HG03460 (cell line): Measurements from ENCODE around the gene TPK1.
A peak's percentile ranks its signal among the peaks of the same experiment; 100 is the strongest.
"Not testable (repeated sequence)": the region's sequence is repeated elsewhere in the genome, so short reads cannot be mapped to it uniquely, and the experiment has no call there.

Experiments used
- ATAC-seq: cut with Tn5 transposase; IDR thresholded peaks from one replicate; pipeline ENCODE4 v1.9.1; 2021; ENCODE audit not compliant: unreplicated experiment

TPK1 gene

DNA sequence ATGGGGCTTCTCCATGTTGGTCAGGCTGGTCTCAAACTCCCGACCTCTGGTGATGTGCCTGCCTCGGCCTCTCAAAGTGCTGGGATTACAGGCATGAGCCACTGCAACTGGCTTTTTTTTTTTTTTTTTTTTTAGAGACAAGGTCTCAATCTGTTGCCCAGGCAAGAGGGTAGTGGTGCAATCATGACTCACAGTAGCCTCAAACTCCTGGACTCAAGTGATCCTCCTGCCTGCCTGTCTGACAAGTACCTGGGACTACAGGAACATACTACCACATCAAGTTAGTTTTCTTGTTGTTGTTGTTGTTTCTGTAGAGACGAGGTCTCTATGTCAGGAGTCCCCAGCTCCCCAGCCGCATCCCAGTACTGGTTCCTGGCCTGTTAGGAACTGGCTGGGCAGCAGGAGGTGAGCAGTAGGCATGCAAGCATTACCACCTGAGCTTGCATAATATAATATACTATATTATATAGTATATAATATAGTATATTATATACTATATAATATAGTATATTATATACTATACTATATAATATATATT is 55.7 kb downstream of the TPK1 start:
- ATAC-seq, result no peak

DNA sequence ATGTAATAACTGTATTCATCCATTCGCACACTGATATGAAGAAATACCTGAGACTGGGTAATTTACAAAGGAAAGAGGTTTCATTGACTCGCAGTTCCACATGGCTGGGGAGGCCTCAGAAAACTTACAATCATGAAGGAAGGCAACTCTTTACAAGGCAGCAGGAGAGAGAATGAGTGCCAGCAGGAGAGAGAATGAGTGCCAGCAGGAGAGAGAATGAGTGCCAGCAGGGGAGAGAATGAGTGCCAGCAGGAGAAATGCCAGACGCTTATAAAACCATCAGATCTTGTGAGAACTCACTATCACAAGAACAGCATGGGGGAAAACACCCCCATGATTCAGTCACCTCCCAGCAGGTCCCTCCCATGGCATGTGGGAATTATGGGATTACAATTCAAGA is 58.0 kb downstream of the TPK1 start:
- ATAC-seq, result not testable (repeated sequence)

GRCh38 chr7:144777005-144777839 is 58.6 kb downstream of the TPK1 start:
- no peak for ATAC-seq

- no peak for ATAC-seq
Measured at GRCh38 chr7:144776447-144776846, 59.4 kb downstream of the TPK1 start.

DNA sequence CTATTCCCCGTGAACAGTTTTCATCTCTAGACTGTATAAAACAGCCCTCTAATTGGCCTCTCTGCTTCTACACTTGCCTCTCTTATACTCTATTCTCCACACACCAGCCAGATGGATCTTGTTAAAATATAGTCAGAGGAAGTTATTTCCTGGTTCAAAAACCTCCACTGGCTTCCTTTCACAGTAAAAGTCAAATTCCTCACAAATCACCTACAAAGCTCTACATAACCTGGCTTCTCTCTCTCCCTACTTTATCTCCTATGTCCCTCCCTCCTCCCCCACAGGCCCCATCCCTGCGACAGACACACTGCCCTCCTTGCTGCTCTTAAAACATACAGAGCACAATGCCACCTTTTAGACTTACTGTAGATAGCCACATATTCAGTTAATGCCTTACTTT is 60.1 kb downstream of the TPK1 start:
- no peak for ATAC-seq

GRCh38 chr7:144771927-144772326 is 63.9 kb downstream of the TPK1 start:
- no peak for ATAC-seq

DNA sequence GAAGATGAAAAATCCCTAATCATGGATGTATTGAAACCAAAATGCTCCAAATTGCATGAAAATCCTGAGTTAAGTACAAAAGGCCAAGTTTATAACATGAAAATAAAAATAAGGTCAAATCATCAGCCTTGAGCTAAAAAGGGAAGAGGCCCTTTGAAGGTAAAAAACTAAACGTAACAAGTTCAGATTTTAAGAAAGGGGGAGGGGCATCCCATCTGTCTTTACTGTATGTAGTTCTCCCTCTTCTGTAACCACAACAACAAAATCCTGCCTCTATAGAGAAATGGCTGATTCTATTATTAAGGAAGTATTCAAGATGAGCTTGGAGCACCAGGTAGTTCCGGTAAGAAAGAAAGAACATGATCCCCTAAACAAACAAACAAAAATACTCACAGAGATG is 64.7 kb downstream of the TPK1 start:
- ATAC-seq, result no peak

DNA sequence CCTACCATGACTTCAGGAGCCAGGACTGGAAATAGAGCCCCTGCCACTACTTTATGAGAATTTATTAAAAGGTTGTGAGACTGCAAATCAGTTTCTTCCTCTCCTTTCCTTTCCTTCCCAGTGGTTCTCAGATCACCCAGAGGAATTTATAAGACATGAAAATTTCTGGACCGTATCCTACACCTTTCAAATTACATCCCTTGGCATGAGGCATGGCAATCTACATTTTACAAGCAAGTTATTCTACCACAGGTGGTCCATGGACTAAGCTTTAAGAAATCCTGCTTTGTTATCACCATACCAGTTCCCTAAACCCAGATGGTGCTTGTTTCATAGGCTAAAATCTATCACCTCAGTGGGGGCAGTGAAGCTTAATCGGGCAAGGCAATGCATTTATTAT is 66.5 kb downstream of the TPK1 start:
- no peak for ATAC-seq

- no peak for ATAC-seq
Measured at GRCh38 chr7:144768633-144769032, 67.2 kb downstream of the TPK1 start.

DNA sequence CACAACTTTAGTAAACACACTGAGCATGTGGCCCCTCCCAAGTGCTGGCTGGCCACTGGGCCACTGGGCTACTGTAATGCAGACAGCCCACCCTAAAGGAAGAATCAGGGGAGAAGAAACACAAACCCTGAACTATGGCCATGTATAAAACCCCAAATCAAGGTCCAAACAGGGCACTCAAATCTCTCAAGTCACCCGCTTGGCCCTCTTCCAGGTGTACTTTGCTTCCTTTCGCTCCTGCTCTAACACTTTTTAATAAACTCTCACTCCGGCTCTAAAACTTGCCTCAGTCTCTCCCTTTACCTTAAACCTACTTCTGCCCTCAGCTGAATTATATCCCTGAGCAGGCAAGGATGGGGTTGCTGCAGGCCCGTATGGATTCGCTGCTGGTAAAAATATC is 72.6 kb downstream of the TPK1 start:
- no peak for ATAC-seq

GRCh38 chr7:144762853-144763252 is 73.0 kb downstream of the TPK1 start:
- ATAC-seq, result no peak

DNA sequence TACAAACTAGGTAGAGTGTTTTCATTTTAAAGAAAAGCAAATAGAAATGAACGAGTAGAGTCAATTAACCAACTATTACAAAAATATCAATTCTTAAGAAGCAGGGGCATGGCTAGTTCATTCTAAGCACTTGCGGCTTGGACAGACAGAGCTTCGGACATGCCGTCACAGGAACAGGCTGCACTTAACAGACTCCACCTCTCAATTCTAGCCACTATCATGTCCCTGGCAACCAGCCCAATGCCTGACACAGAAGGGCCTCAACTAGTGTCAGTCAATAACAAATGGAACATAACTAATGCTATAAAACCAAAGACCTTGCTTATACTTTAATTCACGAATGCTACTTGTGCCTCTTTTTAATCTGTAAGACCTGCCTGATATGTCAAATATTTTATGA is 74.4 kb downstream of the TPK1 start:
- ATAC-seq, result no peak

GRCh38 chr7:144759653-144760052 is 76.2 kb downstream of the TPK1 start:
- ATAC-seq, result no peak

DNA sequence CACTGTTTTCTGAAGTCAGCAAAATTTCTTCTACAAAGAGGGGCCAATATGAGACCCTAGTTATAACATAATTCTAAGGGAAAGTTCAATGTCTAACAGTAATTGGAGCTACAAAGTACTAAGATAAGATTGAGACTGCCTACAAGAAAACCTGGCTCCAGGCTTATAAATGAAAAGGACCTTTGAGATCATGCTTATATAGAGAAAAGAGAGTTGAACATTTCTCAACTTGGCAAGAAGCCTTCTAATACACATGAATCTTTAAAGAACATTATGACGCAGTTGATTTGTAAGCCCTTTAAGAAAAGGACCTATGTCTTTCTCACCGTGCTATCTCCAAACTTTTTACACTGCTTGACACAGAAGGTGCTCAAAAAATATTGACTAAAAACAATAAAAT is 87.9 kb downstream of the TPK1 start:
- no peak for ATAC-seq

- peak; percentile 77 for ATAC-seq
Measured at GRCh38 chr7:144738708-144739314, 97.0 kb downstream of the TPK1 start.

DNA sequence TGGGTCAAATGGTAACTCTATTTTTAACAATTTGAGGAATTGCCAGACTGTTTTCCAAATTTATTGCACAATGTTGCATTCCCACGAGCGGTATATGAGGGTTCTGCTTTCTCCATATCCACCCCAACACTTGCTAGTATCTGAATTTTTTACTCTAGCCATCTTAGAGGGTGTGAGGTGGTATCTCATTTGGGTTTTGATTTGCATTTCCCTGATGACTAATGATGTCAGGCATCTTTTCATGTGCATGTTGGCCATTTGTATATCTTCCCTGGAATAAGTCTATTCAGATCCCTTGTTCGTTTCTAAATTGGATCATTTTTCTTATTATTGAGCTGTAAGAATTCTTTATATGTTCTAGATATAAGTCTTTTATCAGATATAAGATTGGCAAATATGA is 97.7 kb downstream of the TPK1 start:
- ATAC-seq, result no peak

DNA sequence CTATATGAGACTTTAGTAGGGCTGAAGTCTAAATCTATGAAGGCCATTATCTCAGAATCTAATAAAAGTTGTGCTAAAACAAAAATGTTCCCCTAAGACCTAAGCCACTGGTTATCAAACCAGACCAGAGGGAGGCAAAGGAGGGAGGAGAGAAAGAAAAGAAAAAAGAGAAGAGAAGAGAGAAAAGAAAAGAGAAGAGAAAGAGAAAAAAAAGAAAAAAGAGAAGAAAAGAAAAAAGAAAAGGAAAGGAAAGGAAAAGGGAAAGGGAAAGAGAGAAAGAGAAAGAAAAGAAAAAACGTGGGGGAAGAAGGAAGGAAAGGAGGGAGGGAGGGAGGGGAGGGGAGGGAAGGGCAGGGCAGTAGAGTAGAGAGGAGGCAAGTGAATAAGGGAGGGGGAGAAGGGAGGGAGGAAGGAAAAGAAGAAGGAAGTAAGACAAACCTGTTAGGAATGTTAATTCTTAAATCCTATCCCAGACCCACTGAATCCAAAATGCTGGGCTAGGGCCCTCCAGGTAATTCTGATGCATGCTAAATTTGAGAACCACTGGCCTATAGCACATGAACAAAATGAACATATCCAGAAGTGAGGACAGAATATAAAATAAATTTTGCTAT is 98.9 kb downstream of the TPK1 start:
- no peak for ATAC-seq

- no peak for ATAC-seq
Measured at GRCh38 chr7:144735505-144736276, 100.2 kb downstream of the TPK1 start.

- ATAC-seq, result no peak
Measured at GRCh38 chr7:144731661-144732351, 104.0 kb downstream of the TPK1 start.

- no peak for ATAC-seq
Measured at GRCh38 chr7:144730224-144730623, 105.6 kb downstream of the TPK1 start.

GRCh38 chr7:144729226-144729625 is 106.6 kb downstream of the TPK1 start:
- ATAC-seq, result no peak
